Right renal cortex interstitium (tissue), 3 donors: ENCODE results near the gene DHX38. TPM values are rescaled to one million over a fixed set of nuclear protein-coding genes. Genes with fewer than 3 reads are reported as not detected.
"Not testable (repeated sequence)": the region's sequence is repeated elsewhere in the genome, so short reads cannot be mapped to it uniquely, and the experiment has no call there.

ENCODE experiments used
- DNase-seq, 3 donors: peaks; one replicate each; pipeline ENCODE4 v3.0.0-alpha.2; 2013; ENCODE audit warnings: low read depth in 3 of 3, low spot score in 2 of 3
- polyA plus RNA-seq, 3 donors: library from polyadenylated mRNA; unstranded; fragments of 120-200 nt; gene quantifications; one replicate each; pipeline ENCODE4 v1.2.1, GENCODE V29; 2013; ENCODE audit not compliant: insufficient read length in 3 of 3

The DHX38 gene
- 10 to 100 TPM; 60.9 to 70.1 (median 64.5) TPM for polyA plus RNA-seq

DNA sequence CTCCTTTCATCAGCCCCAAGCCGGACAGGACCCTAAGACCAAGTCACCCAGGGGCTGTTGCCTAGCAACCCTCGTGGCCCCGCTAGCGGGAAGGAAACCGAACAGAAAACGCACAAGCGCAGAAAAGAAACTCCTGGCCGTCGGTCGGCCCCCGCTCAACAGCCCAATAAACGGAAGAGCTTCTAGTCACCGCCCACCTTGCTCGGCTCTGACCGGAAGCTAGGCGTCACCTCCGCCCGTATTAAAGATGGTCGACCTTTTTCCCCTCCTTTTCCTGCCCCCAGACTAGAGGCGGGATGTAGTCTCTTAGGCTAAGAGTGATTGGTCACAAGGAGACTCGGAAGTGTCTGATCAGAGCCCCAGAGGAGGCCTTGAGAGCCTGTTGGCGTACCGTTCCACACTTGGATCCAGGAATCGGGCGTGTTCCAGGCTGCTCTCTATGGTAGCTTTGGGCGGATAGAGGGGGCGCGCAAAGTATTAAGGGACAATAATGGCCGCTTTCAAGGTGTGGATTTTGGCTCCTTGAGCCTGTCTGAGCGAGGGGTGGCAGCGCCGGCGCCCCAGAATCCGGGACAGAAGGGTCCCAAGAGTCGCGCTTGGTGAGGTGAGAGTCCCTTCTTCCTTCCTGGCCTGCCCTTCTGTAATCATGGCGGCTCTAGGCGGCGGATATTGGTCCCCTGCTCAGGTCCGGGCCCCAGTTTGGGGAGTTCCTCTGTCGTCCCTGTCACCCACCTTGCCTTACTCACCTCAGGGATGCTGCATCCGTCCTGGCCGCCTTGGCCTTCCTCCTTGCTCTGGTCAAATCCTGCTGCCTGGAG is at the start of gene DHX38, which contains the start of gene TXNL4B:
Gene DHX38 (plus strand): TSS at position 400 of the 818 bp plus-strand sequence. CDS start 2,311 bp downstream, outside the sequence.
Gene TXNL4B (minus strand): TSS at position 173 of the 818 bp plus-strand sequence. CDS start 2,871 bp downstream, outside the sequence.
- peak; percentile 95 to 98 (median 98) for DNase-seq

DNA sequence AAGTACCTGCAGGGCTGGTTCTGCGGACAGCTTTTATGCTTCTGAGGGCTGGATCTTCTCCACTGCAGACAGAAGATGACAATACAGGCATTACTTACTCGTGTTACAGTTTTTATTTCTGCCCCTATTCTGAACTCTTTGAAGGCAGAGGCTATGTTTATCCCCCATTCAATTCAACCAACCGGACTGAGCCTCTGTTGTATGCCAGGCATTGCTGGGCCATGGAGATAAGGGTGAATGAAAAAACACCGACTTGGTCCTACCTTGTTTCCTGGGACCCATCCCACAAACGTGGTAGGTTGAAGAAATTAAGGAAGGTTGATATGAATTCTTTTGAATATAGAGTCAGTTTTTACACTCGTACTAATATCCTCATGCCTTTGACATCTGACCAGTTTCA is 49.4 kb upstream of the DHX38 start:
- no peak for DNase-seq

DNA sequence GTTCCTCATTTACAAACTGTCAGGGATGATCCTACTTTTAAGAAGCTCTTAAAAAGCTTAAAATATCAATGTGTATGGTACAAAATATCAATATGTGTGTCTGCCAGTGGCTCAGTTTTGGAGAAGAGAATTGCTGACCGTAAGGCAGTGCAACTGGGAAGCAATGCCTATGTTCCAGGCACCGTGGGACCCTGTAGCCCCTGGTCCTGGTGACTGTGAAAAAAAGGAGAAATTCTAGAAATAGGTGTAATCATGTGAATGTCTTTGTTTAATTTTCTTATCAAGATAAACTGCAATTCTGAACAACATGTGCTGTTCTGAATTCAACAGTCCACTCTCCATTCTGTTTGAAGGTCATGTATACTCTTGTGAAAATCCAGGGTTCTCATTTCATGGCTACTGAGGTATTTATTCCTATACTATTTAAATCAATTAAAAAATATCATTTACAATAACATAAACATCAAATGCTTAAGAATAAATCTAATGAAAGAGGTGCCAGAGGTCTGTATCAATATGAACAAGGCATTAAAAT is 48.8 kb upstream of the DHX38 start:
- DNase-seq, result no peak

DNA sequence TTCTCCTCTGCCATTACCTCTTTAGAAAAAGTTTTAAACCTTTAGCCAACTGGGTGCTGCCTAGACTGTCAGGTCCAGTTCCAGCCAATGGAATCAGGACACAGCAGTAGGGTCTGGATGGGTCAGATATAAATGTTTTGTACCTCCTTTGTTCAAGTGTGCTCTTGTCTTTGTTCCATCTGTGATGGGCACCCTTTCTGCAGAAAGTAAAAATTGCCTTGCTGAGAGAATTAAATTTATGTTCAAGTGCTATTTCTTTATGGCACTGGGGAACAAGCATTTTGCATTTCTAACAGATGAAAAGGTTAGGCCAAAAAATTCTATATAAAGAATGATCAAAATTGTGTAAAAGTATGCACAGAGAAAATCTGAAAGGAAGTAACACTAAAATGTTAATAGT is 44.5 kb upstream of the DHX38 start:
- no peak for DNase-seq

DNA sequence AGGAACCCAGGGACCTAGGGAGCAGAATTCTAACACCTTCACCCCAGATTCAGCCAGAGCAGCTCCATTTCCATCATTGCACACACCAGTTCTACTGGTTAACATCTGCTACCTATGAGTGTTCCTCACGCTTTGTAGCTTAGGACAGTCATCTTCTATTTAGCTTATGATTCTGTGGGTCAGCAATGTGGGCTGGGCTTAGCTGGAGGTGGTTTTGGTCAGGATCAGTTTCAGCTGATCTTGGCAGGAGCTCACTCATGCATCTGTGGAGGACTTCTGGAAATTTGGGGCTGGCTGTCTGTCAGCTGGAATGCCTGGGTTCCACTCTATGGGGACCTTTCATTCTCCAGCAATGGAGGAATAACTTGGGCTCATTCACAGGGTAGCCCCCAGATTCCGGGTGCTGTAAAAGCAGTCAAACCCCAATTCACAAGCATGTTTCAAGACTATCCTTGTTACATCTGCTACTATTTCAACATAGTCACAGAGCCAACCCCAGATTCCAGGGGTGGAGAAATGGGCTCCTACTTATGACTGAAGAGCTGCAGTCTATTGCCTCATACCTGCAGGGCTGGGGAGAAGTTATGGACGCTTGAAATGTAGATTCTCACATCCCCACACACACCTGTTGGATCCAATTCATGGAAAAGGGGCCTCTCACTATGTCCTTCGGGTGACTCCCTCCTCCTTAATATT is 42.7 kb upstream of the DHX38 start:
- no peak for DNase-seq

DNA sequence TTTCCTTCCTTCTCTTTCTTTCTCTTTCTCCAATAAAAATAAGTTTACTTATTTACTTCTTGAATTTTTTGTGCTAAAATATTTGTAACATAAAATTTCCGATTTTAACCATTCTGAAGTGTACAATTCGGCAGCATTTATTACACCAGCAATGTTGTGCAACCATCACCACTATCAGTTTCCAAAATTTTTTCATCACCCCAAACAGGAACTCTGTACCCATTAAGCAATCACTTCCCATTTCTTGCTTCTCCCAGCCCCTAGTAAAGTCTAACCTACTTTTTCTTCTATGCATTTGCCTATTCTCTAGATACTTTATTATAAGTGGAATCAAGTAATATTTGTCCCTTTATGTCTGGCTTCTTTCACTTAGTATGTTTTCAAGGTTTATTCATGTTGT is 41.8 kb upstream of the DHX38 start:
- no peak for DNase-seq

DNA sequence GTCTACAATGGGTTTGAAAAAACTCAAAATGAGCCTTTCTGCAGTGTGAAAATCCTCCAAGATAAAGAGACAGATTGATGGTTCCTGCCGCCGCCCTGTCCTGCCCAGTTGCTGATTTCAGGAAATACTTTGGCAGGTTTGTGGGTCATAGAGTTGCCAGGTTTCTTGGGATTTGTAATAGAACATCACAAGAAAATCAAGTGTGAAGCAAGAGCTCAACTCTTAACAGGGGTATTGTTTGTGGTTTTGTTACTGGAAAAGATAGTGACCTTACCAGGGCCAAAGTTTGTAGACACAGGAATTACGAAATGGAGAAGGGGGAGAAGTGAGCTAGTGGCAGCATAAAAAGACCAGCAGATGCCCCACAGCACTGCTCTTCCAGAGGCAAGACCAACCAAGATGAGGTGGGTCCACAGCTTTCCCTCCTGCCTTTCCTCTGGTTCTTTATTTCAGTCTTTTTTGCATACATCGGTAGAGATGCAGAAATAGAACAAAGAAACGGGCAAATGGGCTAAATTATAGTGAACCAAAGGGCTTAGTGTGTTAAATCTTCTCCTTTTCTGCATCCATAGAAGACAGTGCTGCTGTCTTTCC is 39.3 kb upstream of the DHX38 start, which contains the start of gene HP:
Gene HP (plus strand): TSS at position 252 of the 594 bp plus-strand sequence. CDS start 148 bp downstream, at position 400.
- not testable (repeated sequence) for DNase-seq

DNA sequence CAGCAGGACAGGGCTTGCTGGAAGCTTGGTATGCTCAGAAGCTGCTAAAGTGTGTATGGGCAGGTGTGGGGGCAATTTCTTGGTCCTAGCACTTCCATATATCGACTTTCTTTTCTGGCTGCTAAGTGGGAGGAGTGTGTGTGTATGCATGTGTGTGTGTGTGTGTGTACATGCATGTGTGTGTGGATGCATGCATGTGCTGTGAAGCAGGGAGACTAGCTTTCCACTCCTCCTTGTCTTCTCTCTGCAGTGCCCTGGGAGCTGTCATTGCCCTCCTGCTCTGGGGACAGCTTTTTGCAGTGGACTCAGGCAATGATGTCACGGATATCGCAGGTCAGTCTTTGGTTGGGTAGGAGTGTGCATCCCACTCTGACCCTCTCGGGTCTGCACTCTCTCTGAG is 37.7 kb upstream of the DHX38 start:
- DNase-seq, result no peak

DNA sequence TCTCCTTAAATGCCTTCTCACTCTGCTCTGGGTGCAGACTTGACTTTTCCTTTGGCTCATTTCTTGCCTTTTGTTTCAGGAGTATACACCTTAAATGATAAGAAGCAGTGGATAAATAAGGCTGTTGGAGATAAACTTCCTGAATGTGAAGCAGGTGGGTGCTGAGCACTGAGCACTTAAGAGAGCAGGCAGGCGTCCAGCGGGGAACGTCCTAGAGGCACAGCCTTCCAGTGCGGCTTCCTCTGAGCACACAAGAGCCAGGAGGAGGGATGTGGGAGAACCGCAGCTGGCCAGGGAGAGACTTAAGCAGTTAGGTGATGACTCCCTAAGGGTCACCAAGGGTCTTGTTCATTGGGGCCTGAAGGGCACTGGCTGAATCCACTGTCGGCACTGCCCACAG is 36.3 kb upstream of the DHX38 start:
- DNase-seq, result not testable (repeated sequence)

DNA sequence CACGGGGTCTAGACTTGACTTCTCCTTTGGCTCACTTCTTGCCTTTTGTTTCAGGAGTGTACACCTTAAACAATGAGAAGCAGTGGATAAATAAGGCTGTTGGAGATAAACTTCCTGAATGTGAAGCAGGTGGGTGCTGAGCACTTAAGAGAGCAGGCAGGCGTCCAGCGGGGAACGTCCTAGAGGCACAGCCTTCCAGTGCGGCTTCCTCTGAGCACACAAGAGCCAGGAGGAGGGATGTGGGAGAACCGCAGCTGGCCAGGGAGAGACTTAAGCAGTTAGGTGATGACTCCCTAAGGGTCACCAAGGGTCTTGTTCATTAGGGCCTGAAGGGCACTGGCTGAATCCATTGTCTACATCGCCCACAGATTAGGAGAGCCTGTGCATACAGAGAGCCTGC is 34.6 kb upstream of the DHX38 start:
- DNase-seq, result not testable (repeated sequence)

DNA sequence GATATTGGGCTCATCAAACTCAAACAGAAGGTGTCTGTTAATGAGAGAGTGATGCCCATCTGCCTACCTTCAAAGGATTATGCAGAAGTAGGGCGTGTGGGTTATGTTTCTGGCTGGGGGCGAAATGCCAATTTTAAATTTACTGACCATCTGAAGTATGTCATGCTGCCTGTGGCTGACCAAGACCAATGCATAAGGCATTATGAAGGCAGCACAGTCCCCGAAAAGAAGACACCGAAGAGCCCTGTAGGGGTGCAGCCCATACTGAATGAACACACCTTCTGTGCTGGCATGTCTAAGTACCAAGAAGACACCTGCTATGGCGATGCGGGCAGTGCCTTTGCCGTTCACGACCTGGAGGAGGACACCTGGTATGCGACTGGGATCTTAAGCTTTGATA is 33.2 kb upstream of the DHX38 start:
- DNase-seq, result no peak

DNA sequence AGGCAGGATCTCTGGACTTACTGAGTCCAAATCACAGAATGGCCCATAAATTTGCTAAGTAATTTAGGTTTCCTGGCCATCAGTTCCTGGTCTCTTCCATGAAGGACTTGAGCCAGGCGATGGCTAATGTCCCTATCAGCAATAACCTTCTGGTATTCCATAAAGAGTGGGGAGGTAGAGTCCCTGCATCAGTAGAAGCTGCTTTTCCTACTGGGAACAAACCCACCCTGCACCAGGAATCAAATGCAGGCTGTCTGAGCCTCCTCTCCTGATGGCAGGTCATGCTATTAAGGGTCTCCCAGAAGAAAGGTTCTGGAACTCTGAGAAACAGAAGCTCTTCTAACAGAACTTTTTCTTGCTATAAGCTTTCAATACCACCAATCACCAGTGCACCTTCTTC is 32.1 kb upstream of the DHX38 start:
- DNase-seq, result no peak

DNA sequence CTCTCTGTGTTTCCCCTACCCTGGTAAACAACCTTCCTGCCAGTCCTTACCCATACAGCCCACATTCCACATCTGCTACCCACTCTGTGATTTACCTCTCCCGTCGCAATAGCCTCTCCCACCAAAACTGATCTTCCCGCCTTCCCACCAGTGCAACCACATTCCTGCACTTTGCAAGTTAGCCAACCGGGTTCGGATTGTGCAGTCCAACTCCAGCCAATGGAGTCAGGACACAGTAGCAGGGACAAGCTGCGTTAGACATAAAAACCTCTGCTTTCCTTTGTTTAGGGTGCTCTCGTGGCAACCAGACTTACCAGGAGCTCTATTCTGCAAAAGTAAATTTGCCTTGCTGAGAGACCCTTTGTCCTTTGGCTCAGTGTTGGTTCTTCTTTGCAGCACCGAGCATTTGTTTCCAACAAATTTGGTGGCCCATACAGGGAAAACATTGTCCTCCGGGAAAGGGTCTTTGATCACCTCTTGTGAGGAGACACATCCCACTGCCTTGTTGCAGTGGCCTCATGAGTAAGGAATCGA is 29.2 kb upstream of the DHX38 start:
- DNase-seq, result no peak

DNA sequence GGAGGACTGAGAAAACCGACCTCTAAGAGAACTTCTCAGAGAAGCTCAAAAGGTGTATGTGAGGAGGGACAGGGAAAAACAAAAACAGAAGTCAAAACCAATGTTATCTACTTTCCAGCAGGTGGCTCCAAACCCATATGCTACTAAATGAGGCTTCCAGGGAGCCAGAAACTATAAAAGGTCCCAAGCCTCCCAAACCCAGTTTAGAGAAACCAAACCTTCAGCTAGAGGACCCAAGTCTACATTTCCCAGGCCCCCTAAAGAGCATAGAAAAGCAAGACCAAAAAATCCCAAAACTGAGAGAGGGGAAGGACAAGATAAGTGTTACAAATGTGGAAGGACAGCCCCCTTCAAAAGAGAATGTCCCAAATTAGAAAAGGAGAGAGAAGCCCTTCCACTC is 26.9 kb upstream of the DHX38 start:
- peak in 2 of 3 donors; percentile 30 to 31 for DNase-seq

DNA sequence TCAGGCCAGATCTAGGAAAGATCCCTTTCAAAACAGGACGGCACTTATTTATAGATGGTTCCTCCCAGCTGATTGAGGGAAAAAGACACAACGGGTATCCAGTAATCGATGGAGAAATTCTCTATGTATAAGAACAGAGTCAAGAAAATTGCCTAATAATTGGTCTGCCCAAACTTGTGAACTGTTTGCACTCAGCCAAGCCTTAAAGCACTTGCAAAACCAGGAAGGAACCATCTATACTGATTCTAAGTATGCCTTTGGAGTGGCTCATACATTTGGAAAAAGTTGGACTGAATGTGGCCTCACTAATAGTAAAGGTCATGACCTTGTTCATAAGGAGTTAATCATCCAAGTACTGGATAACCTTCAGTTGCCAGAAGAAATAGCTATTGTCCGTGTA is 24.7 kb upstream of the DHX38 start:
- DNase-seq, result no peak

DNA sequence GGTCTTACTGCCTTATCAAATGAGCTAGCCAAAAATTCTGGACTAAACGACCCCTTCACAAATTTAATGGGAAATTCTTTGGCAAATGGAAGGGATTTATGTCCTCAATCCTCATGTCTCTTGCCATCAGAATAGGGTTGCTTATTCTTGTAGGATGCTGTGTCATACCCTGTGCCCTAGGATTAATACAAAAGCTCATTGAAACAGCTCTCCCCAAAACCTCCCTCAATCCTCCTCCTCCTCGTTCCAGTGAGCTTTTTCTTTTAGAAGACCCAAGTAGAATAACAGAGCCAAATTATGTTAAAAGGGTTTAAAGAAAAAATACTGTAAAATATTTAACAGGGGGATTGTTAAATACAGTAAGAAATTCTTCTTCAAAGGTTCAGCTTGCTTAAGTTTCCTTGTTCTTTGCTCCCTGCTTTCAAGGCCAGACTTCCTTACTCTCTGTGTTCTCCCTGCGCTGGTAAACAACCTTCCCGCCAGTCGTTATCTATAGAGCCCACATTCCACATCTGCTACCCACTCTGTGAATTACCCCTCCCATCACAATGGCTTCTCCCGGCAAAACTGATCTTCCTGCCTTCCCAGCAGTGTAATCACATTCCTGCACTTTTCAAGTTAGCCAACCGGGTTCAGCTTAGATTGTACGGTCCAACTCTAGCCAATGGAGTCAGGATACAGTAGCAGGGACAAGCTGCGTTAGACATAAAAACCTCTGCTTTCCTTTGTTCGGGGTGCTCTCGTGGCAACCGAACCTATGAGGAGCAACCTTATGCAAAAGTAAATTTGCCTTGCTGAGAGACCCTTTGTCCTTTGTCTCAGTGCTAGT is 20.9 kb upstream of the DHX38 start:
- DNase-seq, result no peak

DNA sequence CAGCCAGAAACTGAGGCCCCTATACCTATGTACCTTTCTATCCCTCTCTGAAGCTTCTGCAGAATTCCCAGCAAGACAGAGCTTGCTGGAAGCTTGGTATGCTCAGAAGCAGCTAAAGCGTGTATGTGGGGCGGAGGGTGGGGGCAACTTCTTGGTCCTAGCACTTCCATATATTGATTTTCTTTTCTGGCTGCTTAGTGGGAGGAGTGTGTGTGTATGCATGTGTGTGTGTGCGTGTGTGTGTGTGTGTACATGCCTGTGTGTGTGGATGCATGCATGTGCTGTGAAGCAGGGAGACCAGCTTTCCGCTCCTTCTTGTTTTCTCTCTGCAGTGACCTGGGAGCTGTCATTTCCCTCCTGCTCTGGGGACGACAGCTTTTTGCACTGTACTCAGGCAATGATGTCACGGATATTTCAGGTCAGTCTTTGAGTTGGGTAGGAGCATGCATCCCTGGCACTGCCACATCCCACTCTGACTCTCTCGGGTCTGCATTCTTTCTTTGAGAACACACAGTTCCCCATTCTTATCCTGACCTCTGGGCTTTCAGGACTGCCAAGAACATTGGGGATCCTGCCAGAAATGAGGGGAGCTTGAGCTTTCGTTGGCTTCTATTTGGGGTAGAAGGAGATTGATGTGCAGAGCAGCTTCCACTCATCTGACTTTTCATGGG is 20.0 kb upstream of the DHX38 start:
- DNase-seq, result no peak

DNA sequence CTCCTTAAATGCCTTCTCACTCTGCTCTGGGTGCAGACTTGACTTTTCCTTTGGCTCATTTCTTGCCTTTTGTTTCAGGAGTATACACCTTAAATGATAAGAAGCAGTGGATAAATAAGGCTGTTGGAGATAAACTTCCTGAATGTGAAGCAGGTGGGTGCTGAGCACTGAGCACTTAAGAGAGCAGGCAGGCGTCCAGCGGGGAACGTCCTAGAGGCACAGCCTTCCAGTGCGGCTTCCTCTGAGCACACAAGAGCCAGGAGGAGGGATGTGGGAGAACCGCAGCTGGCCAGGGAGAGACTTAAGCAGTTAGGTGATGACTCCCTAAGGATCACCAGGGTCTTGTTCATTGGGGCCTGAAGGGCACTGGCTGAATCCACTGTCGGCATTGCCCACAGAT is 18.6 kb upstream of the DHX38 start:
- DNase-seq, result not testable (repeated sequence)

DNA sequence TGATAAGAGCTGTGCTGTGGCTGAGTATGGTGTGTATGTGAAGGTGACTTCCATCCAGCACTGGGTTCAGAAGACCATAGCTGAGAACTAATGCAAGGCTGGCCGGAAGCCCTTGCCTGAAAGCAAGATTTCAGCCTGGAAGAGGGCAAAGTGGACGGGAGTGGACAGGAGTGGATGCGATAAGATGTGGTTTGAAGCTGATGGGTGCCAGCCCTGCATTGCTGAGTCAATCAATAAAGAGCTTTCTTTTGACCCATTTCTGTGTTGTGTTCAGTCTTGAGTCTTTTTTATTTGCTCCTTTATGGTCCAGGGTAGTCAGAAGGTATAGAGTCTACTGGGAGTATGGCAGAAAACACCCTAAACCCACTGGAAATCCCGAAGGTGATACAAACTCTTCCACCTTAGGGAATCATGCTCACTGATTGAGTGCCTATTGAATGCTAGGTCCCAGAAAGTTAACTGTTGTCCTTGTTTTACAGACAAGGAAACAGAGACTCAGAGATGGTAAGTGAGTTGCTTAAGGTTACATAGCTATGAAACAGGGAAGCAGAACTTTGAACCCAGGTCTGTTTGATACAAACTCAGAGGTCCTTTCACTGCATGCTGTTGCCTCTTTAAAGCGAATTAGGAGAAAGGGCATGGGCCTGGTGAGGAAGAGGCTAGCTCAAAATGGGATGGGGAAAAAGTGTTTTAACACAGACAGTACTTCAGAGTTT is 16.5 kb upstream of the DHX38 start:
- not testable (repeated sequence) for DNase-seq
